ENCODE data around the gene PHC1. TPM values are rescaled to one million over a fixed set of nuclear protein-coding genes. Genes with fewer than 3 reads are reported as not detected.

Gene PHC1
- total RNA-seq, 4 donors from 2014 or later = 4.6 to 14.9 (median 11.0) TPM

DNA sequence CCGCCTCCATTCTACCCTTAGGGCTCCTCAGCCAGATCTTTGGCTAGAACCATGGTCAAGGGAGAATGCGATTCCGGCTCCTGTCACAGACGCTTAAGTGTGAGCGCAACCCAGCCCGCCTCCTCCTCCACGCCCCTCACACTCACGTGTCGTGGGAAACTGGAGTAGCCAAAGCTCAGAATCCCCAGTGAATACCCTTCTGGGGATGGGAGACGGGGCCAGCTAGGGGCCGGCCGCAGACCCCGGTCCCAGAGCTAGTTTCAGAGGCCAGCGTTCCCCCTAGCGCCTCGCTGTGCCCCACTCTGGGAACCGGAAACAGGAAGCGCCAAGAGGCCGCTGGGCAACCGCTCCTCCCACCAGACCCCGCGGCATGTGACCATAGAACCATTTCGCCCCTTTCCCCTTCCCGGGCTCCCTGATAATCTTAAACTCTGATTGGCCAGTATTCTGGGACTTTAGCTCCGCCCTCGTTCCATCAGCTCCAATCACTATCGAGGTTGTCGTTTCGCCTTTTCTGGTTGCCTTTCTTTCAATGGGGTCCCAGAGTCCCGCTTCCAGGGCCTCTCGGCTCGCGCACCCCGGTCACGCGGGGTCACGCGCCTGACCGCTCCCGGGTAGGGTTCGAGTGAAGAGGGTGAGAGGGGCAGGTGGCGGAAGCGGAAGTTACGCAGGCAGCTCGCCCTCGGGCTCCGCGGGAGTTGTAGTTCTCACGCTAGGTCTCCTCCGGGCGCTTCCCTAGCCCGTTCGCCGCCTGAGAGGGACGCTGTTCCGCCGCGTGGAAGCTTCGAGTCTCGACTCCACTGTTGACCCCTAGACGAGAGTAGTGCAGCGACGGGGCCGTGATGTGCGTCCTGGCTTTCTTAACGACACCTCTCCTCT, 35.3 kb downstream of the PHC1 start, which contains the start of gene M6PR:
M6PR (minus strand) TSS at position 304 of the 879 bp plus-strand sequence. CDS start 3,241 bp downstream, outside the sequence.
- peak in 1 of 2 donors; percentile 87 for TF ChIP-seq POLR2A (IDR thresholded peaks at IDR 0.05)
- TF ChIP-seq, protein P1, sequence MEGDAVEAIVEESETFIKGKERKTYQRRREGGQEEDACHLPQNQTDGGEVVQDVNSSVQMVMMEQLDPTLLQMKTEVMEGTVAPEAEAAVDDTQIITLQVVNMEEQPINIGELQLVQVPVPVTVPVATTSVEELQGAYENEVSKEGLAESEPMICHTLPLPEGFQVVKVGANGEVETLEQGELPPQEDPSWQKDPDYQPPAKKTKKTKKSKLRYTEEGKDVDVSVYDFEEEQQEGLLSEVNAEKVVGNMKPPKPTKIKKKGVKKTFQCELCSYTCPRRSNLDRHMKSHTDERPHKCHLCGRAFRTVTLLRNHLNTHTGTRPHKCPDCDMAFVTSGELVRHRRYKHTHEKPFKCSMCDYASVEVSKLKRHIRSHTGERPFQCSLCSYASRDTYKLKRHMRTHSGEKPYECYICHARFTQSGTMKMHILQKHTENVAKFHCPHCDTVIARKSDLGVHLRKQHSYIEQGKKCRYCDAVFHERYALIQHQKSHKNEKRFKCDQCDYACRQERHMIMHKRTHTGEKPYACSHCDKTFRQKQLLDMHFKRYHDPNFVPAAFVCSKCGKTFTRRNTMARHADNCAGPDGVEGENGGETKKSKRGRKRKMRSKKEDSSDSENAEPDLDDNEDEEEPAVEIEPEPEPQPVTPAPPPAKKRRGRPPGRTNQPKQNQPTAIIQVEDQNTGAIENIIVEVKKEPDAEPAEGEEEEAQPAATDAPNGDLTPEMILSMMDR (IDR thresholded peaks at IDR 0.05) = no peak

DNA sequence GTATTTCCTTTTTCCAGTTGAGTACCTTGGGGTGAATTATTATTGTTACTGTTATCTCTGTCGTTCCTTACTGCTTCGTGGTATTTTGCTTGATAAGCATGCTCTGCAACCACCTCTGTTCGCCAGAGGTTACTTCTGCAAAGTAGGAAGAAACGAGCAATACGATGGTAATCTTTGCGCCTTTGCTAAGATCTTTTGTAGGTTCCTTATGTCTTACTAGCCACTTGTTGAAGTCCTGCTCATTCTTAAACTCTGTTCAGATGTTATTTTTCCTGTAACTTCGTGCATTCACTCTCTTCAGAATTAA, 35.9 kb downstream of the PHC1 start:
- no peak for DNase-seq (ENCODE audit: low spot score in 2 of 2)
- no peak for TF ChIP-seq POLR2A (IDR thresholded peaks at IDR 0.05)
- TF ChIP-seq, protein P1 (IDR thresholded peaks at IDR 0.05) = no peak
- WGBS, 2 donors = 0 to 1% methylated on average over 7 of the region's 7 CpGs
- peak overlapping the region; percentile 63 for H3K4me3 ChIP-seq (ENCODE audit: low read depth, poor library complexity, severe bottlenecking)
- intact Hi-C loops (cut with DNase I; ENCODE audit: low total_unique reads) = no loop called here

More for the DNA sequence above, 35.3 kb downstream of the PHC1 start, which contains the start of gene M6PR:
- peak within 1 kb of the TSS; percentile 63 for H3K4me3 ChIP-seq (ENCODE audit: low read depth, poor library complexity, severe bottlenecking)
- peak; percentile 94 to 99 for DNase-seq (ENCODE audit: low spot score in 2 of 2)
- 0% methylated on average over 59 to 66 of the region's 66 CpGs for WGBS, 2 donors
- intact Hi-C loops (cut with DNase I; ENCODE audit: low total_unique reads) = no loop called here

DNA sequence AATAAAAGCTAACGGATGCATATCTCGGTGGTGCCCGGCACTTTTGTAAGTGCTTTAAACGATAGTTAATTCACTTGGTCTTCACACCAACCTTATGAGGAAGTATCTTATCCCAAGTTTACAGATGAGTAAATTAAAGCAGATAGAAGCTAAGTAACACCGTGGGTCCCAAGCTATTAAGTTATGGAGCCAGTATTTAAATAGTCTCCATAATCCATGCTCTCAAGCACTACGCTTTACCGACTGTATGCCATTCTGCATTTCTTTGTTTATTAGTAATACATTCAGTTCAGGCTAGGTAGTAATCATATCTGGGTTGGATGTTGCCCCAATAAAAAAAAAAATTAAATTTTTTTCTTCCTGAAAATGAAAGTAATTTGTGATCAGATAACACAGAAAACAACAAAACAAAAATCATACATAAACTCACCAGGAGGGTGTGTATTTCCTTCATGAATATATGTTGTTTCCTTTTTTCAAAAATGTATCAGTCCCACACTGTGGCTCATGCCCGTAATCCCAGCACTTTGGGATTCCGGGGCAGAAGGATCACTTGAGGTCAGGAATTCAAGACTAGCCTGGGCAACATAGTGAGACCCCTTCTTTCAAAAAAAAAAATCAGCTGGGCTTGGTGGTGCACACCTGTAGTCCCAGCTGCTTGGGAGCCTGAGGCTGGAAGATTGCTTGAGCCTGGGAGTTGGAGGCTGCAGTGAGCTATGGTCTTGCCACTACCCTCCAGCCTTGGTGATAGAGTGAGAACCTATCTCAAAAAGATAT, 36.6 kb downstream of the PHC1 start:
- no peak for DNase-seq (ENCODE audit: low spot score in 2 of 2)
- WGBS, 2 donors = 17 to 19% methylated on average over 9 of the region's 9 CpGs
- H3K4me3 ChIP-seq (ENCODE audit: low read depth, poor library complexity, severe bottlenecking) = peak overlapping the region; percentile 63
- TF ChIP-seq, protein P1 (IDR thresholded peaks at IDR 0.05) = no peak
- no peak for TF ChIP-seq POLR2A (IDR thresholded peaks at IDR 0.05)
- intact Hi-C loops (cut with DNase I; ENCODE audit: low total_unique reads) = no loop called here

DNA sequence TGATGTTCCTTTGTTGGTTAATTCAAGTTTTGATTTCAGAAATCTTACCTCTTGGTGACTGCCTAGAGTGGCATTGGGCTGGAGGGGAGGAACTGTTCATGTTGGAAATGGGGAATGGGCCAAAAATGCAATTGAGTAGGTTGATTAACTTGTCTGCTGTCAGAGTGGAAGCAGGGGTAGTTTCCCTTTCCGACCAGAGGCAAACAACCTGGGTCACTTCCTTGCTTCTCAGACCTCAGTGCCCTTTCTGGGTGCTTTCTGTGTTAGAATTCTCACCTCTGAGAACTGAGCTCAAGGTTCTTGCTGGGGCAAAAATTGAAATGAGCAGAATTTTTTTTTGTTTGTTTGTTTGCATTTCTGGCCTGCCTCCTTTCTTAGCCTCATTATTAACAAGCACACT, 37.4 kb downstream of the PHC1 start:
- intact Hi-C loops (cut with DNase I; ENCODE audit: low total_unique reads) = no loop called here
- no peak for DNase-seq (ENCODE audit: low spot score in 2 of 2)
- no peak for TF ChIP-seq POLR2A (IDR thresholded peaks at IDR 0.05)
- TF ChIP-seq, protein P1 (IDR thresholded peaks at IDR 0.05) = no peak
- WGBS, 2 donors = 77 to 81% methylated on average over 1 of the region's 1 CpG
- H3K4me3 ChIP-seq (ENCODE audit: low read depth, poor library complexity, severe bottlenecking) = no peak overlapping the region

DNA sequence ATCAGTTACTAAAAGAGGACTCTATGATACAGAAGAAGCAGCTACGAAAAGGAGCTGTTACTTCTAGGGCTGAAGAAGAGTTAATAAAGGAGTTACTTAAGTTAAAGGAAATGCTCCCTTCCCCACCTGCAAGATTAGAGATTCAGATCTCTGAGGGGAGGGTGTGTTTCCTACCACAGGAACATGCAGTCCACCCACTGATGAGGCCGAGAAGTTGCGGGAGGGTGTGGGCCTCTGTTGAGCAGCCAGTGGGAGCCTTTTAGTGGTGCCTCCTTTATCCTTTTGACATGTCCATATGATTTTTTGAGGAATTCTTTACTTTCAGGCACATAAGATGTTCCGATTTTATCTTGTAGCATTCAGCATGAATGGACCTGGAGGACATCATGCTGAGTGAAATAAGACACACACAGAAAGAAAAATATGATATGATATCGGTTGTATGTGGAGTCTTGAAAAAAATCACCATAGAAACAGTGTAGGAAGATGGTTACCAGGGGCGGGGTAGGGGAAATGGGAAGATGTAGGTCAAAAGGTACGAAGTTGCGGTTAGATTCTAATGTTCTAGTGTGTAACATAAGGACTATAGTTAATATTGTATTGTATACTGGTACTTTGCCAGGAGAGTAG, 39.6 kb downstream of the PHC1 start:
- WGBS, 2 donors = 86 to 90% methylated on average over 8 of the region's 8 CpGs
- TF ChIP-seq POLR2A (IDR thresholded peaks at IDR 0.05) = no peak
- TF ChIP-seq, protein P1 (IDR thresholded peaks at IDR 0.05) = no peak
- no peak for DNase-seq (ENCODE audit: low spot score in 2 of 2)
- intact Hi-C loops (cut with DNase I; ENCODE audit: low total_unique reads) = no loop called here
- H3K4me3 ChIP-seq (ENCODE audit: low read depth, poor library complexity, severe bottlenecking) = no peak overlapping the region

All from lower leg skin (tissue), 4 donors.